ENCODE measurements around the gene TVP23A. TPM values are rescaled to one million over a fixed set of nuclear protein-coding genes. Genes with fewer than 3 reads are reported as not detected.

The TVP23A gene
- polyA plus RNA-seq, 1 donor from 2014 or later: 9.1 TPM

- no peaks in the 10 kb centered on the region for H3K27me3 ChIP-seq (ENCODE audit: insufficient read depth, low read depth, low read length)
- no peaks in the 10 kb centered on the region for H3K36me3 ChIP-seq (ENCODE audit: insufficient read depth, low read length)
- no peaks in the 10 kb centered on the region for H3F3A ChIP-seq (ENCODE audit: insufficient read depth, low read length, poor library complexity, severe bottlenecking)
- H3K4me3 ChIP-seq (ENCODE audit: low read length): no peak overlapping the region
- no peak overlapping the region for H3K4me2 ChIP-seq (ENCODE audit: low read length)
- no peak overlapping the region for H3K9ac ChIP-seq (ENCODE audit: low read length)
- no peaks in the 10 kb centered on the region for H3K9me2 ChIP-seq (ENCODE audit: insufficient read depth, low read length)
- no peaks in the 10 kb centered on the region for H3K79me2 ChIP-seq (replicated peaks; ENCODE audit: insufficient read depth, low read length)
- TF ChIP-seq CTCF (IDR thresholded peaks at IDR 0.05; ENCODE audit: poor library complexity, severe bottlenecking) (no peak), EP300 (conservative IDR thresholded peaks at IDR 0.05; ENCODE audit: poor library complexity, severe bottlenecking) (no peak), REST (IDR thresholded peaks at IDR 0.05; ENCODE audit: borderline replicate concordance) (no peak), EZH2 (IDR thresholded peaks at IDR 0.05; ENCODE audit: borderline replicate concordance, insufficient read depth, low read length, poor library complexity, severe bottlenecking) (no peak), SMC3 (conservative IDR thresholded peaks at IDR 0.05; ENCODE audit: poor library complexity) (no peak), POLR2AphosphoS5 (IDR thresholded peaks at IDR 0.05) (no peak), TAF1 (IDR thresholded peaks at IDR 0.05; ENCODE audit: low read depth) (no peak), MXI1 (conservative IDR thresholded peaks at IDR 0.05; ENCODE audit: poor library complexity, severe bottlenecking) (no peak)
- H3K9me3 ChIP-seq (ENCODE audit: low read length): no peaks in the 10 kb centered on the region
- H4K20me1 ChIP-seq (ENCODE audit: insufficient read depth): no peaks in the 10 kb centered on the region
- no peak overlapping the region for H3K27ac ChIP-seq (ENCODE audit: low read length)
- no peak overlapping the region for H2AFZ ChIP-seq (ENCODE audit: low read depth, low read length)
These were observed 39.6 kb upstream of the TVP23A start for GRCh38 chr16:10858203-10858602.

- H3K9me2 ChIP-seq (ENCODE audit: insufficient read depth, low read length): no peaks in the 10 kb centered on the region
- H3K27ac ChIP-seq (ENCODE audit: low read length): no peak overlapping the region
- no peaks in the 10 kb centered on the region for H3K79me2 ChIP-seq (replicated peaks; ENCODE audit: insufficient read depth, low read length)
- H3K36me3 ChIP-seq (ENCODE audit: insufficient read depth, low read length): no peaks in the 10 kb centered on the region
- H3K9me3 ChIP-seq (ENCODE audit: low read length): no peaks in the 10 kb centered on the region
- no peak overlapping the region for H2AFZ ChIP-seq (ENCODE audit: low read depth, low read length)
- H3K4me2 ChIP-seq (ENCODE audit: low read length): no peak overlapping the region
- H3F3A ChIP-seq (ENCODE audit: insufficient read depth, low read length, poor library complexity, severe bottlenecking): no peaks in the 10 kb centered on the region
- no peaks in the 10 kb centered on the region for H4K20me1 ChIP-seq (ENCODE audit: insufficient read depth)
- no peaks in the 10 kb centered on the region for H3K27me3 ChIP-seq (ENCODE audit: insufficient read depth, low read depth, low read length)
- TF ChIP-seq SMC3 (conservative IDR thresholded peaks at IDR 0.05; ENCODE audit: poor library complexity): no peak
- no peak for TF ChIP-seq TAF1 (IDR thresholded peaks at IDR 0.05; ENCODE audit: low read depth)
- TF ChIP-seq MXI1 (conservative IDR thresholded peaks at IDR 0.05; ENCODE audit: poor library complexity, severe bottlenecking): no peak
- TF ChIP-seq RAD21 (conservative IDR thresholded peaks at IDR 0.05): no peak
- no peak for TF ChIP-seq CTCF (IDR thresholded peaks at IDR 0.05; ENCODE audit: poor library complexity, severe bottlenecking)
- TF ChIP-seq EP300 (conservative IDR thresholded peaks at IDR 0.05; ENCODE audit: poor library complexity, severe bottlenecking): no peak
- TF ChIP-seq EZH2 (IDR thresholded peaks at IDR 0.05; ENCODE audit: borderline replicate concordance, insufficient read depth, low read length, poor library complexity, severe bottlenecking): no peak
- no peak for TF ChIP-seq POLR2AphosphoS5 (IDR thresholded peaks at IDR 0.05)
- no peak for TF ChIP-seq REST (IDR thresholded peaks at IDR 0.05; ENCODE audit: borderline replicate concordance)
- H3K4me3 ChIP-seq (ENCODE audit: low read length): no peak overlapping the region
- H3K9ac ChIP-seq (ENCODE audit: low read length): no peak overlapping the region
These were observed 37.4 kb upstream of the TVP23A start for GRCh38 chr16:10856042-10856441.
